Hypothalamus (tissue), 51 donors: ENCODE data around the gene FLAD1.

Experiments
- DNase-seq, 51 donors: peaks; one replicate each; lab custom pipeline; 2025; lab: John Stamatoyannopoulos, UW

FLAD1 gene

GRCh38 chr1:155001675-155002463 lies 18.7 kb downstream of the FLAD1 start:
- DNase-seq, result peak; percentile 88 to 100 (median 99)

- peak in 21 of 51 donors; percentile 34 to 81 (median 73) for DNase-seq
These were observed 19.5 kb downstream of the FLAD1 start, which contains the start of gene ZBTB7B for GRCh38 chr1:155002464-155003226. ZBTB7B (plus strand) TSS chr1:155002802; CDS start chr1:155014661, 11,859 bp downstream.

GRCh38 chr1:155003227-155003765 lies 20.2 kb downstream of the FLAD1 start:
- peak in 24 of 51 donors; percentile 27 to 79 (median 47) for DNase-seq

GRCh38 chr1:155003766-155004351 lies 20.7 kb downstream of the FLAD1 start:
- DNase-seq, result peak in 40 of 51 donors; percentile 27 to 87 (median 58)

GRCh38 chr1:155004352-155005075 lies 21.4 kb downstream of the FLAD1 start:
- DNase-seq, result peak in 9 of 51 donors; percentile 16 to 81 (median 52)

- peak in 48 of 51 donors; percentile 33 to 86 (median 66) for DNase-seq
These were observed 22.2 kb downstream of the FLAD1 start for GRCh38 chr1:155005076-155006011.

GRCh38 chr1:155006601-155007101 lies 23.5 kb downstream of the FLAD1 start:
- DNase-seq, result peak in 14 of 51 donors; percentile 17 to 43 (median 31)

GRCh38 chr1:155007251-155007828 lies 24.2 kb downstream of the FLAD1 start:
- peak in 41 of 51 donors; percentile 18 to 78 (median 51) for DNase-seq

- DNase-seq, result peak in 12 of 51 donors; percentile 17 to 60 (median 44)
These were observed 25.1 kb downstream of the FLAD1 start for GRCh38 chr1:155008015-155008941.

GRCh38 chr1:155009221-155009711 lies 26.1 kb downstream of the FLAD1 start:
- DNase-seq, result peak in 1 of 51 donors; percentile 19

GRCh38 chr1:155009742-155010141 lies 26.6 kb downstream of the FLAD1 start:
- no peak for DNase-seq

- peak in 1 of 51 donors; percentile 10 for DNase-seq
These were observed 27.2 kb downstream of the FLAD1 start for GRCh38 chr1:155010211-155010918.

- no peak for DNase-seq
These were observed 27.9 kb downstream of the FLAD1 start for GRCh38 chr1:155011004-155011416.

GRCh38 chr1:155011437-155012025 lies 28.4 kb downstream of the FLAD1 start:
- no peak for DNase-seq

- DNase-seq, result peak in 49 of 51 donors; percentile 29 to 94 (median 81)
These were observed 28.9 kb downstream of the FLAD1 start for GRCh38 chr1:155012026-155012546.
